ENCODE results near the gene UNC5C. TPM values are rescaled to one million over a fixed set of nuclear protein-coding genes. Genes with fewer than 3 reads are reported as not detected.

Gene UNC5C
- total and polyA plus RNA-seq, 2 of the 4 experiments (the other 2 are of a cell fraction): under 0.01 TPM

DNA sequence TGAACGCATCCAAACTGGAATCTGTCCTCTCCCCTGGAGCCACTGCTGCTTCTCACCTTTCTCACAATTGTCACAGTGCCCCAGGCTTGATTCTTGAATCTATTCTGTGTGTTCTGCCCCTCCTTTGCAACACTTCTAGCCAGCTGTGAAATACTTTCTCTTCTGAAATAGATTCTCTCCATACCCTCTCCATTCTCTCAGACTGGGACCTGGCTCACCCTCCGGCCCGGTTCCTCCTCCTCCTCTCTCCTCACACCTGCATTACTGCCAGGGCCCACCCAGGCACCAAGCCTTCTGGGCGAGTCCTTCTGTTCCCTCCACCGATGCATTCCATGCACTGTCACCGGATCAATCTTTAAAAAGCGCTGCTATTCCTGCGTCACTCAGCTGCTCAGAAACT lies 336.1 kb downstream of the UNC5C start:
- H3K36me3 ChIP-seq (ENCODE audit: control insufficient read depth, insufficient read depth, low read length): no peaks in the 10 kb centered on the region
- dilution Hi-C loops (cut with HindIII; ENCODE audit: low sequenced_read_pairs, unreplicated experiment) (no loop called here), intact Hi-C loops (cut with micrococcal nuclease) (no loop called here), in situ Hi-C loops (cut with MboI; ENCODE audit: low sequenced_read_pairs) (no loop called here)
- no peaks in the 10 kb centered on the region; the same call in 1 of the 2 replicates for H3K27me3 ChIP-seq (ENCODE audit: control insufficient read depth, insufficient read depth, low read length)
- no peak overlapping the region for H4K91ac ChIP-seq (ENCODE audit: insufficient read depth, low read depth, low read length)
- H4K8ac ChIP-seq (ENCODE audit: low read depth in 2 of 2, low read length in 2 of 2): no peak overlapping the region
- H3K4me1 ChIP-seq (ENCODE audit: control insufficient read depth, insufficient read depth, low read length): no peaks in the 10 kb centered on the region
- ChIA-PET CTCF (no interaction called here), POLR2A (ENCODE audit: unreplicated experiment) (no interaction called here)
- H3K4ac ChIP-seq (ENCODE audit: low read depth, low read length): no peak overlapping the region
- no peak overlapping the region for H3K27ac ChIP-seq (ENCODE audit: insufficient read depth, low read length)
- H2AK5ac ChIP-seq (ENCODE audit: low read depth, low read length): no peak overlapping the region
- no peak for DNase-seq
- no TSS peak for BruUV-seq (replicated peaks)
- H2AK9ac ChIP-seq (replicated peaks; ENCODE audit: low read depth, low read length, poor library complexity): no peak overlapping the region
- no peak overlapping the region for H3K18ac ChIP-seq (ENCODE audit: low read depth, low read length)
- H3K4me2 ChIP-seq (ENCODE audit: low read depth, low read length): no peak overlapping the region
- WGBS, 2 experiments (ENCODE audit: extremely low coverage in 2 of 2, insufficient read length in 1 of 2): 86% methylated on average over 4 of the region's 8 CpGs; no CpG with 5 or more reads in 1 of the 2 experiments
- H2BK120ac ChIP-seq (ENCODE audit: low read depth, low read length): no peak overlapping the region
- no peaks in the 10 kb centered on the region for H3K79me1 ChIP-seq (ENCODE audit: low read depth in 1 of 2, low read length in 2 of 2)
- H3K23ac ChIP-seq (ENCODE audit: low read depth, low read length): no peak overlapping the region
- H4K20me1 ChIP-seq (ENCODE audit: insufficient read depth, low read length): no peaks in the 10 kb centered on the region
- no peaks in the 10 kb centered on the region for H3K9me3 ChIP-seq (ENCODE audit: control insufficient read depth, insufficient read depth, low read length)
- H3K14ac ChIP-seq (replicated peaks; ENCODE audit: low read depth, low read length): no peak overlapping the region
- H2BK5ac ChIP-seq (ENCODE audit: low read depth, low read length, poor library complexity, severe bottlenecking): no peak overlapping the region
- H3K9ac ChIP-seq (ENCODE audit: low read depth, low read length): no peak overlapping the region
- H3K4me3 ChIP-seq (ENCODE audit: insufficient read depth, low read depth, low read length): no peak overlapping the region
- no peaks in the 10 kb centered on the region for H3K9me1 ChIP-seq (ENCODE audit: insufficient read depth, low read length)
- no peak overlapping the region for H3K56ac ChIP-seq (ENCODE audit: extremely low read depth, insufficient read depth, low read length)
- no peak for ATAC-seq (ENCODE audit: low read depth)
- TF ChIP-seq NFE2L2 (IDR thresholded peaks at IDR 0.05; ENCODE audit: low read depth, low read length) (no peak), POLR2A (IDR thresholded peaks at IDR 0.05; ENCODE audit: low read depth, low read length) (no peak), MAZ (IDR thresholded peaks at IDR 0.05; ENCODE audit: borderline replicate concordance, low read depth, low read length) (no peak), BHLHE40 (IDR thresholded peaks at IDR 0.05; ENCODE audit: low read depth, low read length) (no peak), CHD1 (IDR thresholded peaks at IDR 0.05; ENCODE audit: low read depth, low read length) (no peak), SMC3 (IDR thresholded peaks at IDR 0.05; ENCODE audit: low read depth, low read length) (no peak)
- TF ChIP-seq, protein P1, sequence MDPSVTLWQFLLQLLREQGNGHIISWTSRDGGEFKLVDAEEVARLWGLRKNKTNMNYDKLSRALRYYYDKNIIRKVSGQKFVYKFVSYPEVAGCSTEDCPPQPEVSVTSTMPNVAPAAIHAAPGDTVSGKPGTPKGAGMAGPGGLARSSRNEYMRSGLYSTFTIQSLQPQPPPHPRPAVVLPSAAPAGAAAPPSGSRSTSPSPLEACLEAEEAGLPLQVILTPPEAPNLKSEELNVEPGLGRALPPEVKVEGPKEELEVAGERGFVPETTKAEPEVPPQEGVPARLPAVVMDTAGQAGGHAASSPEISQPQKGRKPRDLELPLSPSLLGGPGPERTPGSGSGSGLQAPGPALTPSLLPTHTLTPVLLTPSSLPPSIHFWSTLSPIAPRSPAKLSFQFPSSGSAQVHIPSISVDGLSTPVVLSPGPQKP (IDR thresholded peaks at IDR 0.05; ENCODE audit: borderline replicate concordance, low read depth, low read length): no peak
- TF ChIP-seq, protein P2, sequence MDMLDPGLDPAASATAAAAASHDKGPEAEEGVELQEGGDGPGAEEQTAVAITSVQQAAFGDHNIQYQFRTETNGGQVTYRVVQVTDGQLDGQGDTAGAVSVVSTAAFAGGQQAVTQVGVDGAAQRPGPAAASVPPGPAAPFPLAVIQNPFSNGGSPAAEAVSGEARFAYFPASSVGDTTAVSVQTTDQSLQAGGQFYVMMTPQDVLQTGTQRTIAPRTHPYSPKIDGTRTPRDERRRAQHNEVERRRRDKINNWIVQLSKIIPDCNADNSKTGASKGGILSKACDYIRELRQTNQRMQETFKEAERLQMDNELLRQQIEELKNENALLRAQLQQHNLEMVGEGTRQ (IDR thresholded peaks at IDR 0.05; ENCODE audit: low read depth, low read length): no peak
- H2AFZ ChIP-seq (replicated peaks; ENCODE audit: low read length, poor library complexity): no peak overlapping the region
- no peak overlapping the region for H2BK15ac ChIP-seq (ENCODE audit: low read depth, low read length)
- no peak overlapping the region for H4K5ac ChIP-seq (ENCODE audit: low read depth, low read length)
- H2BK20ac ChIP-seq (ENCODE audit: low read depth, low read length): no peak overlapping the region
